Fibroblast of lung (primary cell): ENCODE measurements around the gene MCEE. TPM values are rescaled to one million over a fixed set of nuclear protein-coding genes. Genes with fewer than 3 reads are reported as not detected.
A peak's percentile ranks its signal among the peaks of the same experiment; 100 is the strongest.
"Not testable (repeated sequence)": the region's sequence is repeated elsewhere in the genome, so short reads cannot be mapped to it uniquely, and the experiment has no call there.

Source experiments
- DNase-seq, 2 donors: peaks; one replicate each; pipeline versions ENCODE4 v3.0.0 to v3.0.0-alpha.2; 2010; ENCODE audit warnings: low read depth in 2 of 2
- H2AFZ ChIP-seq: 2 replicates; pipeline ENCODE4 v1.5.1; 2012; ENCODE audit warnings: low read length, control low read depth, inconsistent platforms
- H3K27ac ChIP-seq: 2 replicates; pipeline ENCODE4 v1.5.1; 2011; ENCODE audit warnings: low read length, control low read depth; ENCODE audit not compliant: insufficient read depth
- H3K27me3 ChIP-seq: 2 replicates; pipeline ENCODE4 v1.5.1; 2011; ENCODE audit warnings: mild to moderate bottlenecking, low read length; ENCODE audit not compliant: control insufficient read depth, insufficient read depth
- H3K36me3 ChIP-seq: 2 replicates; pipeline ENCODE4 v1.5.1; 2011; ENCODE audit warnings: low read length; ENCODE audit not compliant: control insufficient read depth, insufficient read depth
- H3K4me1 ChIP-seq: 2 replicates; pipeline ENCODE4 v1.5.1; 2011; ENCODE audit warnings: low read length; ENCODE audit not compliant: control insufficient read depth, insufficient read depth; ENCODE audit errors: extremely low read depth
- H3K4me2 ChIP-seq: 2 replicates; pipeline ENCODE4 v1.5.1; 2011; ENCODE audit warnings: low read length, control low read depth; ENCODE audit not compliant: insufficient read depth; ENCODE audit errors: extremely low read depth
- H3K4me3 ChIP-seq, 4 experiments: fragments of 200-600 bp in 1 of 4; sonication (generic) in 1 of 4; replicated peaks in 1 of 4; 2 replicates each; pipeline ENCODE4 v1.5.1; 2011 to 2016; ENCODE audit warnings: low read length in 4 of 4, low read depth in 3 of 4, mild to moderate bottlenecking in 3 of 4, control low read depth in 2 of 4, inconsistent platforms in 1 of 4, mixed read lengths in 1 of 4; ENCODE audit not compliant: insufficient read depth in 1 of 4; ENCODE audit errors: control extremely low read depth in 1 of 4
- H3K79me2 ChIP-seq: 2 replicates; pipeline ENCODE4 v1.5.1; 2012; ENCODE audit warnings: mild to moderate bottlenecking, low read length, inconsistent platforms; ENCODE audit not compliant: control insufficient read depth, insufficient read depth
- H3K9ac ChIP-seq: 2 replicates; pipeline ENCODE4 v1.5.1; 2011; ENCODE audit warnings: mild to moderate bottlenecking, low read length, control low read depth; ENCODE audit not compliant: insufficient read depth
- H3K9me3 ChIP-seq: 2 replicates; pipeline ENCODE4 v1.5.1; 2012; ENCODE audit warnings: low read depth, low read length; ENCODE audit not compliant: control insufficient read depth, insufficient read depth
- H4K20me1 ChIP-seq: 2 replicates; pipeline ENCODE4 v1.5.1; 2011; ENCODE audit warnings: low read length; ENCODE audit not compliant: control insufficient read depth, insufficient read depth; ENCODE audit errors: extremely low read depth
- CTCF ChIP-seq, 2 donors: IDR thresholded peaks in 1 of 2; conservative IDR thresholded peaks in 1 of 2; 1 replicate in 1 of 2; 2 replicates in 1 of 2; pipeline ENCODE4 v1.5.1; 2011 to 2012; ENCODE audit warnings: low read length in 2 of 2, control low read depth in 1 of 2, inconsistent platforms in 1 of 2, low read depth in 1 of 2, mild to moderate bottlenecking in 1 of 2
- EZH2 ChIP-seq: IDR thresholded peaks from 2 replicates; pipeline ENCODE4 v1.5.1; 2012; ENCODE audit warnings: low read length, control low read depth, mild to moderate bottlenecking; ENCODE audit errors: missing control alignments
- polyA plus RNA-seq, 2 donors: library from polyadenylated mRNA; depleted of rRNA in 1 of 2; stranded (reverse) in 1 of 2; unstranded in 1 of 2; fragments of >200 nt; gene quantifications; 2 replicates each; pipeline ENCODE4 v1.2.1, GENCODE V29; 2011 to 2012; ENCODE audit warnings: missing spikeins in 1 of 2
- total RNA-seq: library from RNA; depleted of rRNA; stranded (reverse); fragments of >200 nt; gene quantifications from 2 replicates; pipeline ENCODE4 v1.2.1, GENCODE V29; 2014

MCEE gene
- total and polyA plus RNA-seq, 2 donors (not counting 1 experiment from before 2014, with no cell fraction given): 18.8 TPM

- Histone ChIP-seq H3K4me2 (no peak overlapping the region), H3K27ac (no peak overlapping the region), H2AFZ (no peak overlapping the region), H3K9ac (no peak overlapping the region), H4K20me1 (no peaks in the 10 kb centered on the region), H3K27me3 (no peaks in the 10 kb centered on the region), H3K79me2 (no peaks in the 10 kb centered on the region), H3K9me3 (no peaks in the 10 kb centered on the region), H3K4me3 (no peak overlapping the region), H3K4me1 (peaks cover 10% of the 10 kb centered on the region), H3K36me3 (no peaks in the 10 kb centered on the region)
- DNase-seq: peak; percentile 58 to 74
- TF ChIP-seq CTCF (conservative IDR thresholded peaks at IDR 0.05 in 1 of 2, IDR thresholded peaks at IDR 0.05 in 1 of 2; ENCODE audit: low read depth in 1 of 2, low read length in 2 of 2) (peak; percentile 64 to 91), EZH2 (no peak)
Measured at GRCh38 chr2:71100195-71100964, 29.6 kb downstream of the MCEE start.

GRCh38 chr2:71092491-71093260, 37.4 kb downstream of the MCEE start:
- H3K9ac ChIP-seq, H3K4me1 ChIP-seq, H3K36me3 ChIP-seq, H3K27me3 ChIP-seq, DNase-seq, H4K20me1 ChIP-seq, H2AFZ ChIP-seq, H3K79me2 ChIP-seq, H3K9me3 ChIP-seq, H3K4me3 ChIP-seq, H3K27ac ChIP-seq, H3K4me2 ChIP-seq: not testable (repeated sequence)

- H2AFZ ChIP-seq, H3K79me2 ChIP-seq, H3K36me3 ChIP-seq, H3K27me3 ChIP-seq, H3K4me3 ChIP-seq, H4K20me1 ChIP-seq, H3K27ac ChIP-seq, H3K9me3 ChIP-seq, H3K4me2 ChIP-seq, DNase-seq, H3K9ac ChIP-seq, H3K4me1 ChIP-seq: not testable (repeated sequence)
Measured at GRCh38 chr2:71091808-71092207, 38.2 kb downstream of the MCEE start.

GRCh38 chr2:71089475-71089874, 40.6 kb downstream of the MCEE start:
- not testable (repeated sequence) for H3K9ac ChIP-seq, H3K4me3 ChIP-seq, H3K4me2 ChIP-seq, DNase-seq, H3K27me3 ChIP-seq, H2AFZ ChIP-seq, H4K20me1 ChIP-seq, H3K79me2 ChIP-seq, H3K4me1 ChIP-seq, H3K36me3 ChIP-seq, H3K9me3 ChIP-seq, H3K27ac ChIP-seq

GRCh38 chr2:71085325-71086003, 44.6 kb downstream of the MCEE start:
- DNase-seq, H3K27me3 ChIP-seq, H4K20me1 ChIP-seq, H3K4me3 ChIP-seq, H3K79me2 ChIP-seq, H3K4me1 ChIP-seq, H3K4me2 ChIP-seq, H3K27ac ChIP-seq, H3K9me3 ChIP-seq, H3K36me3 ChIP-seq, H3K9ac ChIP-seq, H2AFZ ChIP-seq: not testable (repeated sequence)
